Activated CD8-positive, alpha-beta T cell treated with anti-CD3 and anti-CD28 coated beads, Interleukin-2, amount 10 ng/mL, durations not matched to agents 7 days and 5 days (primary cell): ENCODE results near the gene NRP2. TPM values are rescaled to one million over a fixed set of nuclear protein-coding genes. Genes with fewer than 3 reads are reported as not detected.

ENCODE experiments used
- ATAC-seq: fragments of 150-1000 bp; cut with Tn5 transposase; one replicate; pipeline ENCODE4 v1.10.0; 2021; ENCODE audit warnings: moderate library complexity
- CTCF ChIA-PET: fragments of 350-600 bp; sonication (Branson Sonifier 250); formaldehyde crosslinking; loops from one replicate; lab custom pipeline; 2021; ENCODE audit warnings: antibody characterized with exemption; lab: Charles Lee
- POLR2A ChIA-PET: fragments of 350-600 bp; sonication (Branson Sonifier 250); formaldehyde crosslinking; loops from one replicate; lab custom pipeline; 2021; ENCODE audit warnings: antibody characterized with exemption; lab: Charles Lee
- DNase-seq: peaks from one replicate; pipeline ENCODE4 v3.0.0-alpha.2; 2020
- H3K27ac Mint-ChIP-seq: one replicate; pipeline ENCODE4 v1.8.0; 2021; ENCODE audit warnings: mild to moderate bottlenecking, mixed read lengths
- H3K27me3 Mint-ChIP-seq: one replicate; pipeline ENCODE4 v1.8.0; 2021; ENCODE audit warnings: low read depth, mixed read lengths
- H3K36me3 Mint-ChIP-seq: one replicate; pipeline ENCODE4 v1.8.0; 2021; ENCODE audit warnings: low read depth, mixed read lengths
- H3K4me1 Mint-ChIP-seq: one replicate; pipeline ENCODE4 v1.8.0; 2021; ENCODE audit warnings: low read depth, mixed read lengths
- H3K4me3 Mint-ChIP-seq: one replicate; pipeline ENCODE4 v1.8.0; 2021; ENCODE audit warnings: mild to moderate bottlenecking, mixed read lengths
- H3K9me3 Mint-ChIP-seq: one replicate; pipeline ENCODE4 v1.8.0; 2022; ENCODE audit warnings: mixed read lengths; ENCODE audit not compliant: insufficient read depth
- total RNA-seq, 2 experiments: library from RNA; stranded (reverse); gene quantifications; one replicate each; pipeline ENCODE4 v1.2.3, GENCODE V29; 2021

Gene NRP2
- total RNA-seq, 2 experiments from 2014 or later = 4.0 to 4.2 TPM

DNA sequence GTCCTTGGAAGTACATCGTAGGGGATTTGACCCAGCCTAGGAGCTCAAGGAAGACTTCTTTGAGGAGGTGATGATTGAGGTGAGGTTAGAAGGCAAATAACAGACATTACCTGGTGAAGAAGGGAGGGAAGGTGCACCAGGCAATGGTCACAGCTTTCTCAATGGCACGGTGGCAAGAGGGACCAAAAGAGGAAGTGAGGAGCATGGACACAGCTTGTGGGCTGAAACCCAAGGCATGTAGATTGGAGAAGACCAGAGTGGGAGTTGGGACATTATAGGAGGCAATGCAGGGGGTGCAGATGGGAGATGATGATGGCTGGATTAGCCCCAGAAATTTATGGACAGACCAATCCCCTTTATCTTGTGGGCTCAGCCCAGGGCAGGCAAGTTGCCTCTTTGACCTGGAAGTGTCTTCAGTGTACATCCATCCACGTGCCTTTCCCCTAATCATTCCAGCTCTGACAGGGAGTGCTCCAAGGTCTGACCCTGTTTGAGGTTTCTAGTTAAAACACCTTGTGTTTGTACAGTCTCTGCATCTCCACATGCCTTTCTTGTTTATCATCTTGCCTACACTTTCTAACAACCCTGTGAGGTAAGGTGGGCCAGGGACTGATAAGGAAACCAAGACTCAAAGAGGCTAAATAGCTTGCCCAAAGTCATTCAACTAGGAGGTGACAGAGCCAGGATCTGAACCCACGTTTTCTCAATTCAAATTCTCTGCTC lies 59.1 kb downstream of the NRP2 start:
- H3K9me3 Mint-ChIP-seq = no peaks in the 10 kb centered on the region
- no peak overlapping the region for H3K27ac Mint-ChIP-seq
- H3K4me1 Mint-ChIP-seq = no peaks in the 10 kb centered on the region
- no peak overlapping the region for H3K4me3 Mint-ChIP-seq
- no peaks in the 10 kb centered on the region for H3K27me3 Mint-ChIP-seq
- DNase-seq = no peak
- H3K36me3 Mint-ChIP-seq = no peaks in the 10 kb centered on the region
- no peak for ATAC-seq
- POLR2A ChIA-PET = no interaction called here
- CTCF ChIA-PET = no interaction called here

DNA sequence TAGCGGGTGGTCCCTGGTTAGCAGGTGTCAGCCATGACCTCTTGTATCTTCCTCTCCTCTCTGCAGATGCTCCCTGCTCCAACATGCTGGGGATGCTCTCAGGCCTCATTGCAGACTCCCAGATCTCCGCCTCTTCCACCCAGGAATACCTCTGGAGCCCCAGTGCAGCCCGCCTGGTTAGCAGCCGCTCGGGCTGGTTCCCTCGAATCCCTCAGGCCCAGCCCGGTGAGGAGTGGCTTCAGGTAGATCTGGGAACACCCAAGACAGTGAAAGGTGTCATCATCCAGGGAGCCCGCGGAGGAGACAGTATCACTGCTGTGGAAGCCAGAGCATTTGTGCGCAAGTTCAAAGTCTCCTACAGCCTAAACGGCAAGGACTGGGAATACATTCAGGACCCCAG lies 60.8 kb downstream of the NRP2 start:
- Mint-ChIP-seq H3K9me3 (no peaks in the 10 kb centered on the region), H3K27me3 (no peaks in the 10 kb centered on the region), H3K36me3 (no peaks in the 10 kb centered on the region), H3K27ac (no peak overlapping the region), H3K4me1 (no peaks in the 10 kb centered on the region), H3K4me3 (no peak overlapping the region)
- ChIA-PET POLR2A (no interaction called here), CTCF (no interaction called here)
- no peak for ATAC-seq
- no peak for DNase-seq

GRCh38 chr2:205744074-205744591 lies 61.8 kb downstream of the NRP2 start:
- CTCF ChIA-PET = no interaction called here
- no peaks in the 10 kb centered on the region for H3K9me3 Mint-ChIP-seq
- ATAC-seq (no peak), DNase-seq (no peak)
- H3K4me3 Mint-ChIP-seq = no peak overlapping the region
- no peaks in the 10 kb centered on the region for H3K27me3 Mint-ChIP-seq
- H3K4me1 Mint-ChIP-seq = no peaks in the 10 kb centered on the region
- H3K36me3 Mint-ChIP-seq = no peaks in the 10 kb centered on the region
- no peak overlapping the region for H3K27ac Mint-ChIP-seq
- POLR2A ChIA-PET = no interaction called here

- H3K36me3 Mint-ChIP-seq = no peaks in the 10 kb centered on the region
- DNase-seq = no peak
- ChIA-PET POLR2A (no interaction called here), CTCF (no interaction called here)
- H3K27ac Mint-ChIP-seq = no peak overlapping the region
- H3K27me3 Mint-ChIP-seq = peaks cover 8% of the 10 kb centered on the region
- H3K4me1 Mint-ChIP-seq = no peaks in the 10 kb centered on the region
- H3K4me3 Mint-ChIP-seq = no peak overlapping the region
- H3K9me3 Mint-ChIP-seq = no peaks in the 10 kb centered on the region
- no peak for ATAC-seq
Observed at GRCh38 chr2:205745661-205746419, 63.5 kb downstream of the NRP2 start.

- no peak for DNase-seq
- ChIA-PET CTCF (no interaction called here), POLR2A (no interaction called here)
- no peak overlapping the region for H3K27ac Mint-ChIP-seq
- H3K9me3 Mint-ChIP-seq = no peaks in the 10 kb centered on the region
- no peak overlapping the region for H3K4me3 Mint-ChIP-seq
- no peaks in the 10 kb centered on the region for H3K4me1 Mint-ChIP-seq
- no peak for ATAC-seq
- H3K36me3 Mint-ChIP-seq = no peaks in the 10 kb centered on the region
- peaks cover 9% of the 10 kb centered on the region for H3K27me3 Mint-ChIP-seq
Observed at GRCh38 chr2:205746420-205746785, 64.1 kb downstream of the NRP2 start.

DNA sequence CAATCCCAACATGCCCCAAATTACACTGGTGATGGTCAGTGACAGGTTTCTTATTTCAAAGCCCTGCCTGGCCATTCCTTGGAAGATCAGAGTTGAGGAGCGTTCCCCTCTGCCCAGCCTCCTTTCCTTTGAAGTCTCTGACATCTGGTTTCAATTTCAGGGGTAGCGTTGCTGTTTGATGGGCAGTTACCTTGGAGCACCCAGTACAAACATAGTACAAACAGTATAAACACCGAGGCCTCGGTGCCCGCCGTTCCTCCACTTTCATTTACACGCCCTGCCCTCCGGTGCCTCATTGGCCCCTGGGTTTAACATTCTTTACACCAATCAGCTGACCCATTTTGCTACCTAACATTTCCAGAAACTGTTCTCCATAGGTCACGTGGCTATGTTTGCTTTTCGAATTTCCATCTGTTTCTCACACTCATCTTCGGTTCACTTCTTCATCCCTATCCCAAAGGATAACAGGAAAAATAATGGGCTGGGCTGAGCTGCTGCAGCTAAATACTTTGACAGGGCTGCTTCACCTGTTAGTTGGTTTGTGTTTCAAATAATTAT lies 65.6 kb downstream of the NRP2 start:
- Mint-ChIP-seq H3K4me1 (no peaks in the 10 kb centered on the region), H3K9me3 (no peaks in the 10 kb centered on the region), H3K36me3 (no peaks in the 10 kb centered on the region), H3K4me3 (no peak overlapping the region), H3K27me3 (peaks cover 11% of the 10 kb centered on the region), H3K27ac (no peak overlapping the region)
- ChIA-PET CTCF (no interaction called here), POLR2A (no interaction called here)
- no peak for DNase-seq
- no peak for ATAC-seq

DNA sequence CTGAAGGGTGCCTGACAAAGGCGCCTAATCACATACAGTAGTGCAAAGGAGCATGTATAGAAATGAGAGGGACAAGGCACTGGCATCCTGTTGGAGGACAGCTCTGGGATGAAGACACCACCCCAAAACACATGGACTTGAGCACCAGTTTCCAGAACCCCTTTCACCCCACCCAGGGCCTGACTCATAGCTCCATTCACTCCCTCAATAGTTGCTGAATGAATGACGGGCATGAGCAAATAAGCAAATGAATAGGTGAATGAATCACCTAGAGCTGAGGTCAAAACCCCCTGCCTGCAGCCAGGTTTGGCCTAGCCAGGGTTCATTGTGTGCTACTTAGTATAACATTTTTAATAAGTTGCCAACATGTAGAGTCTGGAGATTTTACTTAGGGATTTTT lies 66.3 kb downstream of the NRP2 start:
- ATAC-seq = no peak
- no peak overlapping the region for H3K4me3 Mint-ChIP-seq
- no peaks in the 10 kb centered on the region for H3K4me1 Mint-ChIP-seq
- H3K9me3 Mint-ChIP-seq = no peaks in the 10 kb centered on the region
- peaks cover 12% of the 10 kb centered on the region for H3K27me3 Mint-ChIP-seq
- no peak for DNase-seq
- ChIA-PET CTCF (no interaction called here), POLR2A (no interaction called here)
- H3K36me3 Mint-ChIP-seq = no peaks in the 10 kb centered on the region
- H3K27ac Mint-ChIP-seq = no peak overlapping the region

DNA sequence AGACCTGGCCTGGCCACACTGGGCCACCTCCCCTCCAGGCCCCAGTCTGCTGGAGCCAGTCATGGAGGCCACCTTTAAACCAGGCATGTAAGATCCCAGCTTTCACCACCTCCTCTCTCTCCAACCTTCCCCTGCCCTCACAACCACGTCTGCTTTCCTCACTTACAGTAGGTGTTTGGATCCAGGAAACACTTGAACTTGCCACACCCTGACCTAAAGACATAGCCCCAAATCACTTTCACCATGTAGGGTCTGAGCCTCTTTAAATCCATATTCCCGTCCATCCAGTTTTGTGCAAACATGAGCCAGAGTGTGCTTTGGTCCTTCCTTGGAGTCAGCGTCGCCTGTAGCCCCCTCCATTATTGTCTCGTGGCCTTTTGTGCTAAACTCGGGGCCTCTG lies 66.8 kb downstream of the NRP2 start:
- POLR2A ChIA-PET = no interaction called here
- Mint-ChIP-seq H3K27me3 (peaks cover 12% of the 10 kb centered on the region), H3K36me3 (no peaks in the 10 kb centered on the region), H3K4me1 (no peaks in the 10 kb centered on the region), H3K27ac (no peak overlapping the region), H3K4me3 (no peak overlapping the region), H3K9me3 (no peaks in the 10 kb centered on the region)
- CTCF ChIA-PET = no interaction called here
- ATAC-seq (no peak), DNase-seq (no peak)

DNA sequence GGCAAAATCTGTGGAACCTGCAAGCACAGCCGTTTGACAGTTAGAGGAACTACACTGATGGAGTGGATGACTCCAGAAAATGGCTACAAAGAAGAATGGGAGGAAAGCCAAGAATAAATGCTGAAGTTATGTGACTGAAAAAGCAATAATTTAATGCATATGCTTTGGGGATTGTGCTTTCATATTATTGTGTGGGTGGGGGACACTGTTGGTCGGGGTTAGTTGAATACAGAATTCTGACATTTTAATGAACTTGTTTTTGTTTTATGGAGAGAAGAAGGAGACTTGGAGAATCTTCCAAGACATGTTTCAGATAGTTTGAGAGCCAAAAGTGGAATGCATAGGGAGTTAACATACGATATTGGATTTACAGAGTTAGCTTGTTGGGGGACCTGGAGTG lies 68.5 kb downstream of the NRP2 start:
- ChIA-PET POLR2A (no interaction called here), CTCF (interaction anchor here (1.5 kb wide), 1 partner anchor 11 kb away, joined by 4 read pairs; no protein-coding TSS in a partner anchor)
- H3K9me3 Mint-ChIP-seq = no peaks in the 10 kb centered on the region
- DNase-seq = no peak
- no peak overlapping the region for H3K4me3 Mint-ChIP-seq
- peaks cover 14% of the 10 kb centered on the region for H3K27me3 Mint-ChIP-seq
- no peaks in the 10 kb centered on the region for H3K36me3 Mint-ChIP-seq
- H3K4me1 Mint-ChIP-seq = no peaks in the 10 kb centered on the region
- no peak for ATAC-seq
- no peak overlapping the region for H3K27ac Mint-ChIP-seq

DNA sequence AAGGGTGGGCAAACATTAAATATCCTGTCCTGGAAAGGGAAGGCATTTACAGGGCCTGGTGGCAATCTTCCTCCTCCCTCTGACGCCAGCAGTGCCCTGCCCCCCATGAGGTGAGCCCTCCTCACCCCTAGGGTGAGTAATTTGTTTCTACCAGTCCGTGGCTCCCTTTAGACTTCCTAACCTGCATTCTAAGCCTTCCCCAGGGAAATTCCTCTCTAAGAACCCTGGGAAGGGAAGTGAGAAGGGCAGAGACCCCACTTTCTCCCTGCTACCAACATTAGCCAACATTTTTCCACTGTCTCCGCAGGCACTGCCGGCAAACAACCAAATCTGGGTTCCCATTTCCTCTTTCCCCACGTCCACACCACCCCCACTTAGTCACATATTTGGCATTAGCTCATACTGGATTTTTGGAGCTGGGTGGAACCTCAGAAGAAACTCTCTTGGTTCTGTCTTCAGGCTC lies 69.3 kb downstream of the NRP2 start:
- Mint-ChIP-seq H3K9me3 (no peaks in the 10 kb centered on the region), H3K36me3 (no peaks in the 10 kb centered on the region), H3K4me1 (no peaks in the 10 kb centered on the region), H3K27me3 (peaks cover 14% of the 10 kb centered on the region), H3K27ac (no peak overlapping the region), H3K4me3 (no peak overlapping the region)
- POLR2A ChIA-PET = no interaction called here
- CTCF ChIA-PET = interaction anchor here (1.5 kb wide), 1 partner anchor 11 kb away, joined by 4 read pairs; no protein-coding TSS in a partner anchor
- no peak for ATAC-seq
- DNase-seq = no peak

GRCh38 chr2:205752296-205752820 lies 70.1 kb downstream of the NRP2 start:
- Mint-ChIP-seq H3K4me3 (no peak overlapping the region), H3K4me1 (no peaks in the 10 kb centered on the region), H3K27me3 (peaks cover 19% of the 10 kb centered on the region), H3K36me3 (no peaks in the 10 kb centered on the region), H3K9me3 (no peaks in the 10 kb centered on the region), H3K27ac (no peak overlapping the region)
- POLR2A ChIA-PET = no interaction called here
- ATAC-seq (no peak), DNase-seq (no peak)
- CTCF ChIA-PET = no interaction called here

DNA sequence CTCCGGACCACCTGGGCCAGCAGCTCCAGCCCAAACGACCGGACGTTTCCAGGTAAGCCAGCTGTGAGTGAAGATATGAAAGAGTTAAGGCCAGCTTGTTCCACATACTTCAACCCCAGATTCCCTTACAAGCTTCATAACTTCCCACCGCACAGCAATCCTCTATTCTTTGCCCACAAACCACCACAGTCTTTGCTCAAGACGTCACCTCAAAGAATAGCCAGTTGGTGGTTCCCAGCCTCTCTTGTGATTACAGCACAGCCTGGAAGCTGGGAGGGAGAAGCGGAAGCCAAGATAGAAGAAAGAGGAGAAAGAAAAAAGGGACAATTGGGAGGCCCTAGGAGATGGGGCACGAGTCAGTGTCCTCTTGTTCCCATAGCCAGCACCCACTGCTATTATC lies 70.6 kb downstream of the NRP2 start:
- Mint-ChIP-seq H3K27ac (no peak overlapping the region), H3K4me3 (no peak overlapping the region), H3K27me3 (peaks cover 22% of the 10 kb centered on the region), H3K36me3 (no peaks in the 10 kb centered on the region), H3K4me1 (no peaks in the 10 kb centered on the region), H3K9me3 (no peaks in the 10 kb centered on the region)
- ATAC-seq (no peak), DNase-seq (no peak)
- CTCF ChIA-PET = no interaction called here
- POLR2A ChIA-PET = no interaction called here
